ENCODE measurements around the gene CLMN. TPM values are rescaled to one million over a fixed set of nuclear protein-coding genes. Genes with fewer than 3 reads are reported as not detected.
A peak's percentile ranks its signal among the peaks of the same experiment; 100 is the strongest.

Gene CLMN
- polyA plus RNA-seq, 2 donors: 1.6 to 2.3 TPM

GRCh38 chr14:95174184-95174792 is 145.4 kb downstream of the CLMN start:
- WGBS, 2 donors: 23 to 44% methylated on average over 2 of the region's 2 CpGs
- no peaks in the 10 kb centered on the region for H3K9me3 ChIP-seq (ENCODE audit: control insufficient read depth in 2 of 2, insufficient read depth in 1 of 2, low read depth in 1 of 2, low read length in 1 of 2)
- no peaks in the 10 kb centered on the region for H3K36me3 ChIP-seq (ENCODE audit: control insufficient read depth in 2 of 2, insufficient read depth in 2 of 2, low read length in 1 of 2)
- no peaks in the 10 kb centered on the region for H3K27me3 ChIP-seq (ENCODE audit: control insufficient read depth in 1 of 2, insufficient read depth in 2 of 2, low read length in 2 of 2)
- no peak overlapping the region for H3K4me3 ChIP-seq (ENCODE audit: low read depth in 1 of 2, low read length in 2 of 2)
- H3K4me1 ChIP-seq (ENCODE audit: control insufficient read depth in 2 of 2, insufficient read depth in 2 of 2, low read length in 1 of 2): no peaks in the 10 kb centered on the region
- no peak overlapping the region for H3K27ac ChIP-seq (ENCODE audit: low read depth in 2 of 2, low read length in 1 of 2)

- Histone ChIP-seq H3K27me3 (ENCODE audit: control insufficient read depth in 1 of 2, insufficient read depth in 2 of 2, low read length in 2 of 2) (no peaks in the 10 kb centered on the region), H3K4me1 (ENCODE audit: control insufficient read depth in 2 of 2, insufficient read depth in 2 of 2, low read length in 1 of 2) (no peaks in the 10 kb centered on the region), H3K27ac (ENCODE audit: low read depth in 2 of 2, low read length in 1 of 2) (no peak overlapping the region), H3K36me3 (ENCODE audit: control insufficient read depth in 2 of 2, insufficient read depth in 2 of 2, low read length in 1 of 2) (no peaks in the 10 kb centered on the region), H3K9me3 (ENCODE audit: control insufficient read depth in 2 of 2, insufficient read depth in 1 of 2, low read depth in 1 of 2, low read length in 1 of 2) (no peaks in the 10 kb centered on the region), H3K4me3 (ENCODE audit: low read depth in 1 of 2, low read length in 2 of 2) (no peak overlapping the region)
Observed at GRCh38 chr14:95173518-95173917, 146.2 kb downstream of the CLMN start.

GRCh38 chr14:95167177-95167576 is 152.5 kb downstream of the CLMN start:
- Histone ChIP-seq H3K36me3 (ENCODE audit: control insufficient read depth in 2 of 2, insufficient read depth in 2 of 2, low read length in 1 of 2) (no peaks in the 10 kb centered on the region), H3K4me3 (ENCODE audit: low read depth in 1 of 2, low read length in 2 of 2) (no peak overlapping the region), H3K27me3 (ENCODE audit: control insufficient read depth in 1 of 2, insufficient read depth in 2 of 2, low read length in 2 of 2) (no peaks in the 10 kb centered on the region), H3K27ac (ENCODE audit: low read depth in 2 of 2, low read length in 1 of 2) (no peak overlapping the region), H3K4me1 (ENCODE audit: control insufficient read depth in 2 of 2, insufficient read depth in 2 of 2, low read length in 1 of 2) (no peaks in the 10 kb centered on the region), H3K9me3 (ENCODE audit: control insufficient read depth in 2 of 2, insufficient read depth in 1 of 2, low read depth in 1 of 2, low read length in 1 of 2) (peaks cover 0 to 2% of the 10 kb centered on the region in 2 donors)
- WGBS, 2 donors: 80 to 94% methylated on average over 2 of the region's 2 CpGs

DNA sequence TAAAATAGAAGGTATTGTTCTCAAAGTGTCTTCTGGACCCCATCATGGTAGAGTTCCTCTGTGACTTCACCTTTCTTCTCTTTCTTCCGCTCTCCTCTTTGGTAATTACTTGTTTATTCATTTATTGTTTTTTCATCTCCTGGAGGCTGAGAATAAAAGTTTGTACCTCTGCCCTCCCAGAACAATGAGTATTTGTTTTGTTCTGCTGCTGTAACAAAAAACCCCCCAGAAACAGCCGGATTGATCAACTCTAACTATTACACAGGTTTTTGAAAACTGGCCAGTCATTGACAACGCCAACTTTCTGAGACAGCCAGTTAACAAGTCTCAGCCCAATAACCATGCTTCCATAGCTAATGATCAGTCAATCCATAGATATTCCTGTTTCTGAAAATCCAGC is 154.2 kb downstream of the CLMN start:
- Histone ChIP-seq H3K9me3 (ENCODE audit: control insufficient read depth in 2 of 2, insufficient read depth in 1 of 2, low read depth in 1 of 2, low read length in 1 of 2) (peaks cover 0 to 2% of the 10 kb centered on the region in 2 donors), H3K4me3 (ENCODE audit: low read depth in 1 of 2, low read length in 2 of 2) (no peak overlapping the region), H3K36me3 (ENCODE audit: control insufficient read depth in 2 of 2, insufficient read depth in 2 of 2, low read length in 1 of 2) (no peaks in the 10 kb centered on the region), H3K27ac (ENCODE audit: low read depth in 2 of 2, low read length in 1 of 2) (no peak overlapping the region), H3K4me1 (ENCODE audit: control insufficient read depth in 2 of 2, insufficient read depth in 2 of 2, low read length in 1 of 2) (no peaks in the 10 kb centered on the region), H3K27me3 (ENCODE audit: control insufficient read depth in 1 of 2, insufficient read depth in 2 of 2, low read length in 2 of 2) (no peaks in the 10 kb centered on the region)
- WGBS, 2 donors: 91 to 93% methylated on average over 3 of the region's 3 CpGs

- Histone ChIP-seq H3K36me3 (ENCODE audit: control insufficient read depth in 2 of 2, insufficient read depth in 2 of 2, low read length in 1 of 2) (no peaks in the 10 kb centered on the region), H3K27ac (ENCODE audit: low read depth in 2 of 2, low read length in 1 of 2) (no peak overlapping the region), H3K27me3 (ENCODE audit: control insufficient read depth in 1 of 2, insufficient read depth in 2 of 2, low read length in 2 of 2) (no peaks in the 10 kb centered on the region), H3K4me1 (ENCODE audit: control insufficient read depth in 2 of 2, insufficient read depth in 2 of 2, low read length in 1 of 2) (no peaks in the 10 kb centered on the region), H3K9me3 (ENCODE audit: control insufficient read depth in 2 of 2, insufficient read depth in 1 of 2, low read depth in 1 of 2, low read length in 1 of 2) (peaks cover 0 to 2% of the 10 kb centered on the region in 2 donors), H3K4me3 (ENCODE audit: low read depth in 1 of 2, low read length in 2 of 2) (no peak overlapping the region)
- WGBS, 2 donors: 88 to 91% methylated on average over 1 of the region's 1 CpG
Observed at GRCh38 chr14:95164506-95164905, 155.2 kb downstream of the CLMN start.

DNA sequence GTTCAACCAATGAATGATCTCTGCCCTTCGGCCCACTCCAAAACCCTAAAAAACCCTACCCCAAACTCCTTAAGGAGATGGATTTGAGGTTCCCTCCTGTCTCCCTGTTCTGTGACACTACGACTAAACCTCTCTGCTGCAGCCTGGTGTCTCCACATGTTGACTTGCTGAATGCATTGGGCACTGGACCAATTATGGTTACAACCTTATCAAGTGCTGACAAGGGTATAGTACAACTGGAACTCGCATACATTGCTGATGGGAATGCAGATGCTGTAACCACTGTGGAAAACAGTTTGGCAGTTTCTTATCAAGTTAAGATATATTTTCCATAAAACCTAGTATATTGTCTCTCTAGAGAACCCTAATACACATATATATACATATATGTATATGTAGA is 156.0 kb downstream of the CLMN start:
- WGBS, 2 donors: 87 to 90% methylated on average over 3 of the region's 3 CpGs
- no peaks in the 10 kb centered on the region for H3K27me3 ChIP-seq (ENCODE audit: control insufficient read depth in 1 of 2, insufficient read depth in 2 of 2, low read length in 2 of 2)

DNA sequence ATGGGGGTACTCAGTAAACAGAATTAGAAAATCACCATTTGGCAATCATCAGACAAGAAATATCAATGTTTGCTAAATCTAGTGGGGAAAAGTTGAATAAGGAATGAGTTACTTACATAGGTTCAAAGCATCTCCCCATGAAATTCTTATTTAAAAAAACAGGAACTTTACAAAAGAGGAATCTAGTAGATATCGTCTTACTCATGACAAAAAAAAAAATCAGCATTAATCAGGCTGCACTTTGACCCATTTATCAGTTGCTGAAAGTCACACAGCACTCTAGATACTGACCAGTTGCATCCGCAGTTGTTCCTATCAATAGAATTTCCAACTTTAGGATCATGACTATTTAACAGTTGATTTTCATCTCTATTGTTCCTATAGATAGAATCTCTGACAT is 156.6 kb downstream of the CLMN start:
- no peaks in the 10 kb centered on the region for H3K4me1 ChIP-seq (ENCODE audit: control insufficient read depth in 2 of 2, insufficient read depth in 2 of 2, low read length in 1 of 2)
- H3K27ac ChIP-seq (ENCODE audit: low read depth in 2 of 2, low read length in 1 of 2): no peak overlapping the region
- no peaks in the 10 kb centered on the region for H3K27me3 ChIP-seq (ENCODE audit: control insufficient read depth in 1 of 2, insufficient read depth in 2 of 2, low read length in 2 of 2)
- no peak overlapping the region for H3K4me3 ChIP-seq (ENCODE audit: low read depth in 1 of 2, low read length in 2 of 2)
- 57 to 79% methylated on average over 2 of the region's 2 CpGs for WGBS, 2 donors
- peaks cover 0 to 2% of the 10 kb centered on the region in 2 donors for H3K9me3 ChIP-seq (ENCODE audit: control insufficient read depth in 2 of 2, insufficient read depth in 1 of 2, low read depth in 1 of 2, low read length in 1 of 2)
- no peaks in the 10 kb centered on the region for H3K36me3 ChIP-seq (ENCODE audit: control insufficient read depth in 2 of 2, insufficient read depth in 2 of 2, low read length in 1 of 2)

More for the DNA sequence above, 156.0 kb downstream of the CLMN start:
- Histone ChIP-seq H3K9me3 (ENCODE audit: control insufficient read depth in 2 of 2, insufficient read depth in 1 of 2, low read depth in 1 of 2, low read length in 1 of 2) (peaks cover 0 to 2% of the 10 kb centered on the region in 2 donors), H3K27ac (ENCODE audit: low read depth in 2 of 2, low read length in 1 of 2) (no peak overlapping the region), H3K4me1 (ENCODE audit: control insufficient read depth in 2 of 2, insufficient read depth in 2 of 2, low read length in 1 of 2) (no peaks in the 10 kb centered on the region), H3K36me3 (ENCODE audit: control insufficient read depth in 2 of 2, insufficient read depth in 2 of 2, low read length in 1 of 2) (no peaks in the 10 kb centered on the region), H3K4me3 (ENCODE audit: low read depth in 1 of 2, low read length in 2 of 2) (no peak overlapping the region)

- Histone ChIP-seq H3K4me3 (ENCODE audit: low read depth in 1 of 2, low read length in 2 of 2) (no peak overlapping the region), H3K36me3 (ENCODE audit: control insufficient read depth in 2 of 2, insufficient read depth in 2 of 2, low read length in 1 of 2) (no peaks in the 10 kb centered on the region), H3K4me1 (ENCODE audit: control insufficient read depth in 2 of 2, insufficient read depth in 2 of 2, low read length in 1 of 2) (no peaks in the 10 kb centered on the region), H3K27me3 (ENCODE audit: control insufficient read depth in 1 of 2, insufficient read depth in 2 of 2, low read length in 2 of 2) (no peaks in the 10 kb centered on the region), H3K27ac (ENCODE audit: low read depth in 2 of 2, low read length in 1 of 2) (no peak overlapping the region), H3K9me3 (ENCODE audit: control insufficient read depth in 2 of 2, insufficient read depth in 1 of 2, low read depth in 1 of 2, low read length in 1 of 2) (peaks cover 0 to 2% of the 10 kb centered on the region in 2 donors)
- WGBS, 2 donors: 72 to 82% methylated on average over 2 of the region's 2 CpGs
Observed at GRCh38 chr14:95162641-95163040, 157.1 kb downstream of the CLMN start.

DNA sequence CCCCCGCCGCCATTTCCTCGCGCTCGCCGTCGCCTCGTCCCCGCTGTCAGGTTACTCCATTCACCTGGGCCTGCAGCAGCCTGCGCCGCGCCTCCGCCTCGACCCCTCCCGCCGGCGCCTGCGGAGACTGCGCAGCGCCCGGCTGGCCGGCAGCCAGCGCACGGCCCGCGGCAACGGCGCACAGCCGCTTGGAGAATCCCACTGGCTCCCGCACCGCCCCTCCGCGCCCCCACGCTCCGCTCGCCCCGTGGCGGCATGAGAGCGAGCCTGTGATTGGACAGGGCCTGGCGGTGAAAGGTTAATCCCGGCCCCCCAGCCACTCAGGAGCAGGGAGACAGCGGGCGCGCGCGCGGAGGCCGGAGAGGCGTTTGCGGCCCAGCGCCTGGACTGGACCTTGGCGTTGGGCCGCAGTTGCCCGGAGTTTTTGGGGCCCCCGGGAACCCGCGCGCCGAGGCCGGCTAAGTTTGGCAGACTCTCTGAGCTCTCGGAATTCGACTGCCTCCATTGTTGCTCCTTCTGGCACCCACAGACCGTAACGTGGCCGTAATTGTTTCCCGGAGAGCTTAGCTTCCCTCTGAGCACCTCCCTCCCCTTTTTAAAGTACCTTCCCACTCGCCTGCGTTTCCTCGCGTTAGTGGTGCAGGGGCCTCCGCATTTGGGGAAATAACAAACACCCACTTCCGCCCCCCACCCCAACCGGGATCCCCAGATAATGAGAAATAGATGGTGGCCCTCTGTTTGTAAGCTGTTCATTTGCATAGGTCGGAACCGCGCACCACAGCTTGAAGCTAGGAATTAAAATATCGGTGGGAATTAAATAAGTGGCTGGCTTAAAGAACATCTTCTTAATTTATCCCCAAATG is 162.2 kb downstream of the CLMN start, which contains the start of gene DICER1:
TSS of gene DICER1 (minus strand) at position 203 of the 863 bp plus-strand sequence. CDS start 24,071 bp downstream, outside the sequence.
- 0% methylated on average over 59 to 77 of the region's 77 CpGs for WGBS, 2 donors
- Histone ChIP-seq H3K4me1 (ENCODE audit: control insufficient read depth in 2 of 2, insufficient read depth in 2 of 2, low read length in 1 of 2) (no peaks in the 10 kb centered on the region), H3K4me3 (ENCODE audit: low read depth in 1 of 2, low read length in 2 of 2) (peak within 1 kb of the TSS; percentile 83 to 85), H3K36me3 (ENCODE audit: control insufficient read depth in 2 of 2, insufficient read depth in 2 of 2, low read length in 1 of 2) (peaks cover 0 to 2% of the 10 kb centered on the region in 2 donors), H3K27me3 (ENCODE audit: control insufficient read depth in 1 of 2, insufficient read depth in 2 of 2, low read length in 2 of 2) (no peaks in the 10 kb centered on the region), H3K9me3 (ENCODE audit: control insufficient read depth in 2 of 2, insufficient read depth in 1 of 2, low read depth in 1 of 2, low read length in 1 of 2) (no peaks in the 10 kb centered on the region), H3K27ac (ENCODE audit: low read depth in 2 of 2, low read length in 1 of 2) (peak within 1 kb of the TSS; percentile 94 to 97)

DNA sequence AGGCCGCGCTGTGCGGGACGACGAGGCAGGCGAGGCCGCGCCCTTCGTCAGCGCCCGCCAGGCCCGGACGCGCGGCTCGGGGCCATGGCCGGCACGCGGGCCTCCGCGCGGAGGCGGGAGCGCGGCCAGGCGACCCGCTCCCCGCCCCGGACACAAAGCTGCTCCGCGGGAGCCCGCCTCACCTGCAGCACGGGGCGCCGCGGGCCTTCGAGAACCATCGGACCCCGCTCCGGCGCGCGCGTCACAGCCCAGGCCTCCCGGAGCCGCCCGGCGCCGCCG is 162.7 kb downstream of the CLMN start:
- Histone ChIP-seq H3K9me3 (ENCODE audit: control insufficient read depth in 2 of 2, insufficient read depth in 1 of 2, low read depth in 1 of 2, low read length in 1 of 2) (no peaks in the 10 kb centered on the region), H3K36me3 (ENCODE audit: control insufficient read depth in 2 of 2, insufficient read depth in 2 of 2, low read length in 1 of 2) (peaks cover 0 to 2% of the 10 kb centered on the region in 2 donors), H3K27ac (ENCODE audit: low read depth in 2 of 2, low read length in 1 of 2) (peak overlapping the region; percentile 94 to 97), H3K4me1 (ENCODE audit: control insufficient read depth in 2 of 2, insufficient read depth in 2 of 2, low read length in 1 of 2) (no peaks in the 10 kb centered on the region), H3K4me3 (ENCODE audit: low read depth in 1 of 2, low read length in 2 of 2) (peak overlapping the region; percentile 83 to 85), H3K27me3 (ENCODE audit: control insufficient read depth in 1 of 2, insufficient read depth in 2 of 2, low read length in 2 of 2) (no peaks in the 10 kb centered on the region)
- WGBS, 2 donors: 1% methylated on average over 20 to 50 of the region's 50 CpGs

All from esophagus (tissue), 2 donors.